ENCODE results near the gene ZNF772.
"Not testable (repeated sequence)": the region's sequence is repeated elsewhere in the genome, so short reads cannot be mapped to it uniquely, and the experiment has no call there.

ZNF772 gene

DNA sequence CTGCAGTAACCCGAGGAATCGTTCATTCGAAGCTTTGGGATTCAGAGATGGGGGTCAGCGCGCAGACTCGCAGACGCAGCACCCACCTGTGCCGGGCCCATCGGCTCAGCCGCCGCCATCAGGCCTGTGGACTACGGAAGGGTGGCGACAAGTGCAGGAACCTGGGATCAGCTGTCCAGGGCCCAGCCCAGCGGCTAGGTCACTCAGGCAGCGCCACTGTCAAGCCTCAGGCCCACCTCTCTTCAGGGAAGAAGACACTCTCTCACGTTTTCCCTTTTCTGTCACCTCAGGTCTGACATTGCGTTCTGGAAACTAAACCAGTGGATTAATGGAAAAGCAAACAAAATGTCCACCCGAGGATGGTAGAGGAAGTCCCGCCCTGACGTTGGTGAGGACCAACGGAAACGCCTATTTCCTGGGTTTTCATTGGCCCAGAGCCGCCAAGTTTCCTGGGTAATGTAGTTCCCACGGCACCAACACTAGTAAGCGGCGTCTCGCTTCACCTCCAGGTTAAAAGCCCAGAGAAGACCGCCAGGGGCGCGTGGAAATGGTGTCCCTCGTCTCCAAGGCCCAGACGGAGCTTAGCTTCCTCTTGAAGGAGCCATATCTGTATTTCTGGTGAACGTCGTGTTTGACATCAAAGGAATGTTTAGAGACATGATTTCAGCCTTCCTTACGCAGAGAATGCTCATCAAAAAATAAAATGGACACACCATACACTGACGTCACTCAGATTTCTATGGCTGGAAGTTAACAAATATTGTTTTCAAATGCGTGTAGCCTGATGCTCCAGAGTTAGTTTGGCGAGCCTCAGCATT, at the start of gene ZNF772:
TSS of gene ZNF772 (minus strand) at position 376 of the 818 bp plus-strand sequence. CDS start at position 119, 257 bp downstream.
- ATAC-seq = peak; percentile 100
- TF ChIP-seq ISL1 (CRISPR knock-in tag; IDR thresholded peaks at IDR 0.05) (no peak), ZC3H10 (CRISPR knock-in tag; IDR thresholded peaks at IDR 0.05) (no peak), ZNF8 (CRISPR knock-in tag; IDR thresholded peaks at IDR 0.05) (no peak), ARNTL (CRISPR knock-in tag; IDR thresholded peaks at IDR 0.05; ENCODE audit: borderline replicate concordance, low read depth) (no peak), OSR1 (CRISPR knock-in tag; IDR thresholded peaks at IDR 0.05) (no peak)
- TF ChIP-seq, protein P1, sequence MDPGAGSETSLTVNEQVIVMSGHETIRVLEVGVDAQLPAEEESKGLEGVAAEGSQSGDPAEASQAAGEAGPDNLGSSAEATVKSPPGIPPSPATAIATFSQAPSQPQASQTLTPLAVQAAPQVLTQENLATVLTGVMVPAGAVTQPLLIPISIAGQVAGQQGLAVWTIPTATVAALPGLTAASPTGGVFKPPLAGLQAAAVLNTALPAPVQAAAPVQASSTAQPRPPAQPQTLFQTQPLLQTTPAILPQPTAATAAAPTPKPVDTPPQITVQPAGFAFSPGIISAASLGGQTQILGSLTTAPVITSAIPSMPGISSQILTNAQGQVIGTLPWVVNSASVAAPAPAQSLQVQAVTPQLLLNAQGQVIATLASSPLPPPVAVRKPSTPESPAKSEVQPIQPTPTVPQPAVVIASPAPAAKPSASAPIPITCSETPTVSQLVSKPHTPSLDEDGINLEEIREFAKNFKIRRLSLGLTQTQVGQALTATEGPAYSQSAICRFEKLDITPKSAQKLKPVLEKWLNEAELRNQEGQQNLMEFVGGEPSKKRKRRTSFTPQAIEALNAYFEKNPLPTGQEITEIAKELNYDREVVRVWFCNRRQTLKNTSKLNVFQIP (CRISPR knock-in tag; IDR thresholded peaks at IDR 0.05; ENCODE audit: borderline replicate concordance, low read depth) = no peak

DNA sequence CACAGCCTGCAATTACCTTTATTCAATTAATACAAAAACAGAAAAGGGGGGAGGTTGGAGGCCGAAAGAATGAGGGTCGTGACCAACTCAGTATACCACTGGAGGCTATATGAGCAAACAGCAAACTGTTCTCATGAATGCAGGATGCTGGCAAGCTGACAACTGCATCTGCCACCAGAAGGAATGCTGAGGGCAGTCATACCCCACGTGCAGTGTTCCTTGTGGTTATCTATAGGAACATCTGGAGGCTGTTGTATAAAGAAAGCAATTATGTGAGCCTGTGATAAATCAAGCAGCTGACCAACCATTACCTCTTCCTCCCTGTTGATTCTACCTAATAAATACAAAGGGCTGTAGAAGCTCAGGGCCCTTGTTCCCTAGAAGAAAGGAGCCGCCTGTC, 40.7 kb upstream of the ZNF772 start:
- not testable (repeated sequence) for ATAC-seq

DNA sequence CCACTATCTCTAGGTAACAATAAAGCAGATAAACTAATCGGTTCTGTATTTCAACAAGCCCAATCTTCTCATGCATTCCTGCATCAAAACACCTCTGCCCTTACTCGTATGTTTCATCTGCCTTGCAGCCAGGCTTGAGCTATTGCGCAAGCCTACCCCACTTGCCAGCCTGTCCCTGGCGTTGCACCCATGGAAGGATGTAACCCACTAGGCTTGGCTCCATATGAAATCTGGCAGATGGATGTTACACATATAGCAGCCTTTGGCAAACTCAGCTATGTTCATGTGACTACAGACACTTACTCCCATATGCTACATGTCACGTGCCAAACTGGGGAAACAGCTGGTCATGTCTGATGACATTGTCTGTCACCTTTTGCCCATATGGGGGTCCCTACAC, 37.9 kb upstream of the ZNF772 start:
- ATAC-seq = no peak
- no peak for TF ChIP-seq SNAI2 (CRISPR knock-in tag; IDR thresholded peaks at IDR 0.05)

DNA sequence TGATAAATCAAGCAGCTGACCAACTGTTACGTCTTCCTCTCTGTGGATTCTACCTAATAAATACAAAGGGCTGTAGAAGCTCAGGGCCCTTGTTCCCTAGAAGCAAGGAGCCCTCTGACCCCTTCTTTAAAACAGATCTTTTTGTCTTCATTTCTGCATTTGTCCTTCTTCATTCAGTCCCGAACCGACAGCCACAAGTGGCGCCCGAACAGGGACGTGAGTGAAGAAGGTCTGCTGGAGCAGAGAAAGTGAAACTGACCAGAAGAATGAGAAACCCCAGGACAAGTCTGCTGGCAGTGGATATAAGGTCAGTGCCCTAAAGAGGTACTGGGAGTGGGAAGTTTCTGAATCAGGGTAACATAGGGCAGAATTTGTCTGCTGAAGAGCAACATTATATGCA, 35.5 kb upstream of the ZNF772 start:
- ATAC-seq = no peak
- TF ChIP-seq ZFP30 (CRISPR knock-in tag; IDR thresholded peaks at IDR 0.05) = no peak
- no peak for TF ChIP-seq RARB (CRISPR knock-in tag; IDR thresholded peaks at IDR 0.05)
- no peak for TF ChIP-seq ARNTL (CRISPR knock-in tag; IDR thresholded peaks at IDR 0.05; ENCODE audit: borderline replicate concordance, low read depth)
- TF ChIP-seq ESRRG (CRISPR knock-in tag; IDR thresholded peaks at IDR 0.05) = no peak
- no peak for TF ChIP-seq SNAI2 (CRISPR knock-in tag; IDR thresholded peaks at IDR 0.05)
- no peak for TF ChIP-seq TCF4 (CRISPR knock-in tag; IDR thresholded peaks at IDR 0.05; ENCODE audit: borderline replicate concordance)
- TF ChIP-seq GLIS3 (CRISPR knock-in tag; IDR thresholded peaks at IDR 0.05) = no peak
- no peak for TF ChIP-seq PATZ1 (CRISPR knock-in tag; IDR thresholded peaks at IDR 0.05; ENCODE audit: borderline replicate concordance)
- no peak for TF ChIP-seq PPARA (CRISPR knock-in tag; IDR thresholded peaks at IDR 0.05; ENCODE audit: borderline replicate concordance)

GRCh38 chr19:57511484-57511883, 34.1 kb upstream of the ZNF772 start:
- ATAC-seq = no peak
- TF ChIP-seq ZNF70 (CRISPR knock-in tag; IDR thresholded peaks at IDR 0.05) (no peak), BACH2 (CRISPR knock-in tag; IDR thresholded peaks at IDR 0.05; ENCODE audit: borderline replicate concordance) (no peak), PPARA (CRISPR knock-in tag; IDR thresholded peaks at IDR 0.05; ENCODE audit: borderline replicate concordance) (no peak), ZFP30 (CRISPR knock-in tag; IDR thresholded peaks at IDR 0.05) (no peak), TOX (CRISPR knock-in tag; IDR thresholded peaks at IDR 0.05; ENCODE audit: borderline replicate concordance) (no peak), PATZ1 (CRISPR knock-in tag; IDR thresholded peaks at IDR 0.05; ENCODE audit: borderline replicate concordance) (no peak), ZNF8 (CRISPR knock-in tag; IDR thresholded peaks at IDR 0.05) (no peak), CSDC2 (CRISPR knock-in tag; IDR thresholded peaks at IDR 0.05) (no peak), ARNTL (CRISPR knock-in tag; IDR thresholded peaks at IDR 0.05; ENCODE audit: borderline replicate concordance, low read depth) (no peak), ZC3H10 (CRISPR knock-in tag; IDR thresholded peaks at IDR 0.05) (no peak), TCF4 (CRISPR knock-in tag; IDR thresholded peaks at IDR 0.05; ENCODE audit: borderline replicate concordance) (no peak), RARB (CRISPR knock-in tag; IDR thresholded peaks at IDR 0.05) (no peak), ZNF565 (CRISPR knock-in tag; conservative IDR thresholded peaks at IDR 0.05; ENCODE audit: low read depth) (no peak), TSHZ2 (CRISPR knock-in tag; IDR thresholded peaks at IDR 0.05) (no peak)
- TF ChIP-seq, protein P1 (CRISPR knock-in tag; IDR thresholded peaks at IDR 0.05; ENCODE audit: borderline replicate concordance, low read depth) = no peak
- TF ChIP-seq, protein P2, sequence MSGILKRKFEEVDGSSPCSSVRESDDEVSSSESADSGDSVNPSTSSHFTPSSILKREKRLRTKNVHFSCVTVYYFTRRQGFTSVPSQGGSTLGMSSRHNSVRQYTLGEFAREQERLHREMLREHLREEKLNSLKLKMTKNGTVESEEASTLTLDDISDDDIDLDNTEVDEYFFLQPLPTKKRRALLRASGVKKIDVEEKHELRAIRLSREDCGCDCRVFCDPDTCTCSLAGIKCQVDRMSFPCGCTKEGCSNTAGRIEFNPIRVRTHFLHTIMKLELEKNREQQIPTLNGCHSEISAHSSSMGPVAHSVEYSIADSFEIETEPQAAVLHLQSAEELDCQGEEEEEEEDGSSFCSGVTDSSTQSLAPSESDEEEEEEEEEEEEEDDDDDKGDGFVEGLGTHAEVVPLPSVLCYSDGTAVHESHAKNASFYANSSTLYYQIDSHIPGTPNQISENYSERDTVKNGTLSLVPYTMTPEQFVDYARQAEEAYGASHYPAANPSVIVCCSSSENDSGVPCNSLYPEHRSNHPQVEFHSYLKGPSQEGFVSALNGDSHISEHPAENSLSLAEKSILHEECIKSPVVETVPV (CRISPR knock-in tag; IDR thresholded peaks at IDR 0.05) = no peak
